Stimulated activated CD4-positive, alpha-beta T cell treated with anti-CD3 and anti-CD28 coated beads, Interleukin-4, amount 100 ng/mL, for 24 hours (primary cell): ENCODE data around the gene ADGRB3.
A peak's percentile ranks its signal among the peaks of the same experiment; 100 is the strongest.
"Not testable (repeated sequence)": the region's sequence is repeated elsewhere in the genome, so short reads cannot be mapped to it uniquely, and the experiment has no call there.

Experiments used
- DNase-seq: peaks from one replicate; pipeline ENCODE4 v3.0.0-alpha.2; 2020

Gene ADGRB3

DNA sequence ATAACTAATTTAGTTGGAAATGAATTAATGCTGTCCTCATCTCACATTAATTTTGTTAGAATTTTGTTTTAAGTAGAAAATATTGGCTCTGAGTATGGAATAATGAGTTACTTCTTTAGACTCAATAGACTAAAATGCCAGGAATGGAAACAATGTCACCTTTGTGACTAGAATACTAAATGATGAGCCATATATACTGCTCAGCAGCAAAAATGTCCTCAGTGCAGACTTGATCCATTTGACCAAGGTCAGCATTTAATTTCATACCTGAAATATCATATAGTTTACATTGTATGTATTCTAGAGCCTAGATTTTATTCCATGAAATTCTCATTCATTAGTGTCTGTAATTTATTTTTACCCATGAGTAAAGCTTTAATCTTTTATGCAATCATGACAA is 217.7 kb downstream of the ADGRB3 start:
- DNase-seq, result no peak

DNA sequence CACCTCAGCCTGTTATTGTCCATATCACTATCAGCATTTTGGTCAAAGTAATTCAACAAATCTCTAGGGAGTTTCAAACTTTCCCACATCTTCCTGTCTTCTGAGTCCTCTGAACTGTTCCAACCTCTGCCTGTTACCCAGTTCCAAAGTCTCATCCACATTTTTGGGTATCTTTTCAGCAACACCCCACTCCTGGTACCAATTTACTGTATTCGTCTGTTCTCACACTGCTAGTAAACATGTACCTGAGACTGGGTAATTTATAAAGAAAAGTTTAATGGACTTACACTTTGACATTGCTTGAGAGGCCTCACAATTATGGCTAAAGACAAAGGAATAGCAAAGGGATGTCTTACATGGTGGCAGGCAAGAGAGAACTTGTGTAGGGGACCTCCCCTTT is 224.2 kb downstream of the ADGRB3 start:
- DNase-seq, result no peak

DNA sequence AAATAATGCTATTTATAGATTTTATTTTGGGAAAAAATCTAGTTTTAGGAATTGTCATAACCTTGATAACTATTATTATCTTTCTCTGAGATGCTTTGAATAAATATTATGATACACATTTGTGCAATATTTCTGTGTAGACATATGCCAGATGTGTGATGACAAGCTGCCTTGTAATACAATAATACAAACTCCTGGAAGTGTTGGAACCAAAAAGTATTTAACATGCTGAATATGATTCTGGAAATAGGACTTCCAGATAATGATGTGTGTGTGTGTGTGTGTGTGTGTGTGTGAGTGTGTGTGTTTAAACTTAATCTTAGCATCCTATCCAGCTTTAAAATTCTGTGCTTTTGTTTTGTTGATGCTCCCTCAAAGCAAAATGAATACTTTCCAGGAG is 233.6 kb downstream of the ADGRB3 start:
- no peak for DNase-seq

DNA sequence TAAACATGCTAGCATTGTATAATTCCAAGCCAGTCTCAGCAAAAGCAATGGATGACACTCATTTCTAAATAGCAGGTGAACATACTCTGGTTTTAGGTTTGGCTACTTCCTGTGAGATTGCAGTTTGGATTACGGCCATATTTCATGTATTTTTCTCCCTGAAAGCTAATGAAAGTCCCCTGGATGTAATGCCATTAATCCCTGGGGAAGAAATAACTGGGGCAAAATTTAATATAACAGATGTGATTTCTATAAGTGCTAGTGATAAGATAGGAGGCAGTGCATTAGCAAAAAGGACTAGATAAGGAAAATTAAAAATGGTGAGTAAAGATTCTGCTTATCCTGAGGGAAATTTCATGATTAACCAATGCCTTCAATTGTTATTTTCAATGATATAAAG is 238.2 kb downstream of the ADGRB3 start:
- DNase-seq, result no peak

DNA sequence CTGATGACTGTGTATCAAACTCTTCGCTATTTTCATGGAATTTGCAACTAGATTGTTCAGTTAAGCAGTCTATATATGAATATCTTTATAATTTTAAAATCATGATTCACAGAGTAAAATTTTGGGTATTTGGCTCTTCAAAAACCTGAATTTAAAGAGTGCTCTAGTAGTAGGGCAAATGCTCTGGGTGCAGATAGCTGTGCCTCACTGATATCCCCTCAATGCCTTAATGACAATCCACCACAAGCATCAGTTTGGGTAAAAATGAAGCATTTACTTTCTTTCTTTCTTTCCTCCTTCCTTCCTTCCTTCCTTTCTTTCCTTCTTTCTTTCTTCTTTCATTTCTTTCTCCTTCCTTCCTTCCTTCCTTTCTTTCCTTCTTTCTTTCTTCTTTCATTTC is 239.7 kb downstream of the ADGRB3 start:
- DNase-seq, result no peak

DNA sequence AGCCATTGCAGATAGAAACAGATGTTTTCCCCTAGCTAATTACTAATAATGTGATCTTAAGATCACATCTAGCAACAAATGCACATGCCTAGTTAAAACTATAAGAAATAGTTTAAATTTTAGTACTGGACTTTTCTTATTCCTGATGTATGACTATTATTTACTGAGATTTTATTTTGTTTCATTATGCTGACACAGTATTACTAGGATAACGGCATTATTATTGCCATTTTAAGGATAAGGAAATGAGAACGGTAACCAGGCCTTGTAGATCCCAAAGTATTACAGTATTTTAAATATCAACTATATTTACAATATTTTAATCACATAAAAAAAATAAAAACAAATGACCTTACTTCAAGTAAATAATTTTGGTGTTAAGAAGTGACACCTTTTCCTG is 240.3 kb downstream of the ADGRB3 start:
- DNase-seq, result no peak

DNA sequence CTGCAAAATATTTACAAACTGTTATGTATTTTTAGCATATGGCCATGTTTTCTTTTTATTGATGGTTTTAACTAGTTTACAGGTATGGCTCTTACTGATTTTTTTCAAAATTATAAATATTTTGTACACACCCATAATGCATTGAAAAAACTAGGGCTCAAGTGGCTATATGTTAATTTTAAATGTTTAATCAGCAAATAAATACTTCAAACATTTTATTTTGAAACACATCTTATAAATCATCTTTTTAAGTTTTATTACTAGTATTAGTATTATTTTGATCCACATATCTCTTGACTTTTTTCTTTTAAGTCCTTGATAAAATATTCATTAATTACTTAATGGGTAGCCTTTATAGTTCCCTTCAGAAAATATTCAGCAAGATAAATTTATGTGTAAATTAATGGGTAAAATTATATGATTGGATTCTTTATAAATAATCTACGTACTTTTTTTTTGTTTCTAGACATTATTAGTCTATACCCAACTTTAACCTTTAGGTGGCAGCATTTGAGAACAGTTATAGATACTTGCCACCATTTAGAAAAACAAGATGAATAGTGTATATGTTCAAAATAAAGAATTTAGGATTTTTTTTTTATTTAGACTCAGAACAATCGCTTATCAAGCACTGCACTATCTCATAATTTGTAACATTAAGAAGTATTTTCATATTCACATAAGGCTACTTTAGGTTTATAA is 241.9 kb downstream of the ADGRB3 start:
- DNase-seq, result no peak

DNA sequence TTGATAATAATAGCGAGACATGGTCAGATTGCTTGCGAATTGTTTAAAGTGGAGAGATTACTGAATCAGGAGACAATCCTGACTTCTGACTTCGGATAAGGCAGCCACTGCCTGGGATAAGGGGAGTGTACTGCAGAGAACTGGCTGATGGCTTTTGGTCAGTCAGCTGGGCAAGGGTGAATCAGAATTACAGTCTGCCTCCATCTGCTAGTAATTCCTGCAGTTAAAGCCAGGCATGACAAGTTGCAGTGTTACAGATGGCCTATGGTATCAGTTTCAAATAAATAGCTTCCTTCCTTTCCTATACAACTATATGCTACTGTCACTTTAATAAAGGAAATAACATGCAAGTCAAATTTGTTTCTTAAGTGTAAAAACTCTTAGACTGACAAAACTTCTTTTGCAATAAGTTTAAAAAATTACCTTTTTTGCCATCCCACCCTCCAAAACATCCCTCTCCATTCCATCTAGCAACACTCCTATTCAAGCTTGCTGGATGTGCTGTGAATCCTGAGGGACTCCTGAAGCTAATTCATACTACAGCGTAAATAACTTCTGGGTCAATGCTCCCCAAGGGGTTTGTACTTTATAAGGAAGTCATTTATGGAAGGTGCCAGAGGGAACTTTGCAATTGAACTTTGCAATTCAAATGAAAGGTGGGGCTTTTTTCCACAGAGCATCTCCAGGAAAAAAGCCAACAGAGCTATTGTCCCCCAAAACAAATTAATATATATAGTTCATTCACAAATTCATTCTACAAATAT is 245.2 kb downstream of the ADGRB3 start:
- no peak for DNase-seq

DNA sequence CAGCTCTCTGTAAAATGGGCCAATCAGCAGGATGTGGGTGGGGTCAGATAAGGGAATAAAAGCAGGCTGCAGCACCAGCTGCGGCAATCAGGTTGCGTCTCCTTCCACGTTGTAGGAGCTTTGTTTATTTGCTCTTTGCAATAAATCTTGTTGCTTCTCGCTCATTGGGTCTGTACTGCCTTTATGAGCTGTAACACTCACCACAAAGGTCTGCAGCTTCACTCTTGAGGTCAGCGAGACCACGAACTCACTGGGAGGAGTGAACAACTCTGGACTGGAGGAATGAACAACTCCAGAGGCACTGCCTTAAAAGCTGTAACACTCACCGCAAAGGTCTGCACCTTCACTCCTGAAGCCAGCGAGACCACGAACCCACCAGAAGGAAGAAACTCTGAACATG is 248.2 kb downstream of the ADGRB3 start:
- DNase-seq, result not testable (repeated sequence)

DNA sequence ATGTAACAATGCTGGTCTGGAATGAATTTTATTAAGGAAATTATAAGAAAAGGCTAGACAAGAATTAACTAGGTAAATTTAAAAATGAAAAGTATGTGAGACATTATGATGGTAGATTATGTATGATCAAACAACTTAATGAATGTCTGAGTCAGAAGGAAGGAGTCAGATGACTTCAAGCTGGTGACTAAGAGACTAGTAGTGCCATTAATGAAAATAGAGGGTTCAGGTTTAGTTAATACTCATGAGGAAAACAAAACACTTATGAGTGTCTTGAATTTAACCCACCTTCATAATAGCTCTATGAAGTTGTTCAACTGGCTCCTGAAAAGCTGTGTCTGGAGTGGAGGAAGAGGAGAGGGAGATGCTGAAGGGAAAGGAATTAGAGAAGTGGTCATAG is 256.3 kb downstream of the ADGRB3 start:
- DNase-seq, result no peak

DNA sequence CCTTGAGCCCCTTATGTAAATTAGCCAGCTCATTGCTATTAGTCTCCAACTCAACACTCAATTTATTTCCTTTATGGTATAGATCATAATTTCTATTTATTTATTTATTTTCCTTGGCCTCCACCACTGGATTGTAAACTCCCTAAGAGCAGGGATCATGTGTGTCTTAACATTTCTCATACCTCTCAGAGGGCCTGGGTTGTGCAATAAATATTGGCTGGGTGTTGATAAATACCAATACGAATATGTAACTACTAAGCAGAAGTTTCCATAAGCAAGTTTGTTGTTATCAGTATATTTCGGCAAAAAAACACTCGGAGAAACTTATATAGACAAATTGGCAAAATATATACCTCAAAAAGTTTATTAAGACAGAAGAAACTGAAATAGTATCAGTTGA is 257.4 kb downstream of the ADGRB3 start:
- DNase-seq, result no peak

DNA sequence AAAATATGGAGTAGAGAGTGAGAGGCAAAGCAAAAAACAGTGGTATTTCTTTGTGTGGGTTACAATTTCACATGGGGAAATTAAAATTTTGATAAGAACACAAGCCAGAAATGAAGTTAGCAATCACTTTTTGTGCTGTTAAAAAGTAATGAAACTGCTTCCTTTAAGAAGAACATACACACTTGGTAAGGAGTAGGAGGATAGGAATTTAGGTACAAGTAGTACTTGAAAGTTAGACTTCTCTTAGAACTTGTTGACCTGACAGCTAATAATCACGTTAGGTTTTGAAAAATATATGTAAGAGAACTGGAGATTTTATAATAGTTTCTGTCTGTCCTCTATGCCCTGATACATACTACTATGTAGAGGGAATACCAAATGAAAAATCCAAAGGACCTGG is 260.8 kb downstream of the ADGRB3 start:
- no peak for DNase-seq

DNA sequence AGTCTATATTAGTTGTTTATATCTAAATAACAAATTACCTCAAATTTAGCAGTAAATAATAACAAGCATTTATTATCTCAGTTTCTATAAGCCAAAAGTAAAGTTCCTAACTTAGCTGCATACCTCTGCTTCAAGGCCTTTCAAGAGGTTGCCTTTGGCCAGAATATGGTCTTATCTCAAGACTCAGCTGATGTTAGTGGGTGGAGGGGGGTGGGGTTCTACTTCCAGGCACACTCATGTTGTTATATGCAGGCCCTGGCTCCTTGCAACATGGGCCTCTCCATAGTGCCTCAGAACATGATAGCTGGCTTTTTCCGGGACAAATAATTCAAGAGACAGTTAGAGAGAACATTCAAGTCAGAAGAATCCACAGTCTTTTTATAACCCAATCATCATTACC is 266.0 kb downstream of the ADGRB3 start:
- DNase-seq, result no peak

DNA sequence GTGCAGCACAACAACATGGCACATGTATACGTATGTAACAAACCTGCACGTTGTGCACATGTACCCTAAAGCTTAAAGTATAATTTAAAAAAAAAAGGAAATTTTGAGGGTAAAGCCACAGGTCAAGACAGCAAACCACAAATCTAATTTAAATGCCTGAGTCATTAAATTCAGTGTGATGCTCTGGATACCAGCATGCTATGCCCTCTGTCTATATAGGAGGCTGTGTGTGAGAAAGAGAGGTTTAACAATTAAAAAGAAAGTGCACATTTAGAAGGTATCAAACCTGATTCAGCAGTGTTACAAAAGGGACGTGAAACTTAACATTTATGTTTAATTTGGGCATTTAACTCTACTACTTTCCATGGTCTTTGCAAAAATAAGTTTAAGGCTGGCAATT is 276.3 kb downstream of the ADGRB3 start:
- no peak for DNase-seq

DNA sequence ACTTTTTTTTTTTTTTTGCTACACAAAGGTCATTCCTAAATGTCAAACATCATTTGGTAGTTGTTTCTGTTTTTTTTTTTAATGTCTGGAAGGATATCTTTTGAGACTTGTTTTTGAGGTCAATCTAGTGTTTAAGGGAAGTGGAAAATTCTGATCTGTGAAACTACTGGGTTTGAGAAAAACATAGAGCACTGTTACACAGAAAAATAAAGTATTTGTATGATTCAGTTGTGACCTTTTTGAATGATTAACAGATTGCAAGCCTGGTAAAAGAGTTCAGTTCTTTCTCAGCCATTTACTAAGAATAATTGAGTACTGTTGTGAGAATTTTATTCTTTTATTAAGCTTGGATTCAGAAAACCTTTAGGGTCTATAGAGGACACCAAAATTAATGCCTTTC is 276.7 kb downstream of the ADGRB3 start:
- DNase-seq, result no peak

DNA sequence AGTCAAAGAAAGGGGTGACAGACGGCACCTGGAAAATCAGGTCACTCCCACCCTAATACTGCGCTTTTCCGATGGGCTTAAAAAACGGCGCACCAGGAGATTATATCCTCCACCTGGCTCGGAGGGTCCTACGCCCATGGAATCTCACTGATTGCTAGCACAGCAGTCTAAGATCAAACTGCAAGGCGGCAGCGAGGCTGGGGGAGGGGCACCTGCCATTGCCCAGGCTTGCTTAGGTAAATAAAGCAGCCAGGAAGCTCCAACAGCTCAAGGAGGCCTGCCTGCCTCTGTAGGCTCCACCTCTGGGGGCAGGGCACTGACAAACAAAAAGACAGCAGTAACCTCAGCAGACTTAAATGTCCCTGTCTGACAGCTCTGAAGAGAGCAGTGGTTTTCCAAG is 277.7 kb downstream of the ADGRB3 start:
- DNase-seq, result not testable (repeated sequence)

DNA sequence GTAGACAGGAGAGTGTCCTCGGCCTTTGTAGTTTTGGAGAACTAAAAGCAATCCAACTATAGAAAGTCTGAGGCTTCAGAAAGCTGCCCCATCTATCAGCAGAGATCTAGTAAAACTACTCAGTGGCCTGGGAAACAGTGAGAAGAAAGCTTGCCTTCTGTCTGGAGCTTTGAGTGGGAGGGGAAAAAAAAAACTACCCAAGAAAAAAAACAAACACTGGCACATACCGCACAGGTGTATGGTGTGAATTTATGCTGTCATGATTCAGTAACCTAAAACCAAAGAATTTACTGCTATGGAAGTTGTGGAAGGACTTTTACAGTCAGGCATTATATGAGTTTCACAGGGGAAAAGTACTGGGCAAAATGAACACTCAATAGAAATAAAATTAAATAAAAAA is 280.5 kb downstream of the ADGRB3 start:
- no peak for DNase-seq

DNA sequence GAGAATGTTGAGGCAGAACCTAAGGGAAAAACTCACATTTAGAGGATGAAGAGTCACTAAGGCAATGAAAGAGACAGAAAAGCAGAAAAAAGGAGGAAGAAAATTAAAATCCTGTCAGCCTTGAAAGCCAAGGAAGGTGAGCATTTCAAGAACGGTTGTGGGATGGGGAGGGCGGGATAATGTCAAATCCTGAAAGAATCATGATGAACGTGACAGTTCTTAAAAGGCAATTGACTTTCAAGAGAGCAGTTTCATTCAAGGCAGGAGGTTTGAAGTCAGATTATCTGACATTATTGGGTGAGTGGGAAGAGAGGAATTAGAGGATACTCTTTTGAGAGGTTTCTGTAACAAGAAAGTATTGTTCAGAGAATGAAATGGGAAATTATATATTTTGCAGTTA is 284.5 kb downstream of the ADGRB3 start:
- DNase-seq, result no peak

DNA sequence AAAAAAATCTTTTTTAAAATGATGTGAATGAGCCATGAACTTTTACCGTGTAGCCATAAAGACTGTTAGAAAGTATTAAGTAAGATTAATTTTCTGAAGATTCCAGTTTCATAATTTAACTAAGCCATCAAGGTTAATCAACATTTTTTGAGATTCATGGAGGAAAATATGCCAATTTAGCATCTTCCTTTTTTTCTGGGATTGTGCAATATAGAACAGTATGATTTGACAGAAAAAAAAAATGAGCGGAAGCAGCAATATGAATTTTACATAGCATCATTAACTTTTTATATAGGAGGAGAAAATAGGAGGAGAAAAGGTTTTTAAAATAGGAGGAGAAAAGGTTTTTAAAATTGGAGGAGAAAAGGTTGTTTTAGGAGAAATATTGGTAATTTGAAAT is 306.3 kb downstream of the ADGRB3 start:
- no peak for DNase-seq

DNA sequence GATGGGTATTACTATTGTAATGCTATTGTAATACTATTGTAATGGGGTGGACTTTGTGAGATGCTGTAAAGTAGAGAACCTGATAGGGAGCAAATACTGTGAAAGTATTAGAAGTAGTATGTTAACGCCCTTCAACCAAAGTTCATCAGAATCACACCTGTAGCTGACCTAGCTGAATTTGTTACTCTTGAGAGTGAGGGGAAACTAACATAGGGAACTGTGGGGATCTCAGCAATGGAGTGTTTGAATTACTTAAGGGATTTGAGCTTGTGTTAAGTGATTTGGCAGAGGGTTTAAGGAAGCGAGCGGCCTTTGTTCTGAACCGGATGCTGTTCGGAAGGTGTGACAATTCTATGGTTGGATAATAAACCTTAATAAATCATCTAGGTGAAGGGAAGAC is 312.6 kb downstream of the ADGRB3 start:
- DNase-seq, result no peak

DNA sequence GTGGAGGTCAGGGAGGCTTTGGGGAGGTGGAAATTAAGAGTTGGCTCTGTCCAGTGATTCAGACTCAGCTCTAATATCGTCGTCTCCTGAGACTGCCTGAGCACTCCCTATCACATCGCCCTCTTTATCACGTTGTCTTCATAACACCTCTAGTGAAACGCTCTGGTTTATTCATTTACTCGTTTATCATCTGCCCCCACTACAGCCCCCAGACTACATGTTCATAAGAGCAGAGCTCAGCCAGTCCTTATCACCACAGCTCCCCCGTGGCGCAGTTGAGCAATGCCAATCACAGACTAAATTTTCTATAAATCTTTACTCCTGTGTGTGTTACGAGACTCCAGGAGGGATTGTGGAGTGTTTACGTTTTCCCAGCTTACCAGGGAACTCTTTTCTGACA is 316.2 kb downstream of the ADGRB3 start:
- DNase-seq, result no peak

DNA sequence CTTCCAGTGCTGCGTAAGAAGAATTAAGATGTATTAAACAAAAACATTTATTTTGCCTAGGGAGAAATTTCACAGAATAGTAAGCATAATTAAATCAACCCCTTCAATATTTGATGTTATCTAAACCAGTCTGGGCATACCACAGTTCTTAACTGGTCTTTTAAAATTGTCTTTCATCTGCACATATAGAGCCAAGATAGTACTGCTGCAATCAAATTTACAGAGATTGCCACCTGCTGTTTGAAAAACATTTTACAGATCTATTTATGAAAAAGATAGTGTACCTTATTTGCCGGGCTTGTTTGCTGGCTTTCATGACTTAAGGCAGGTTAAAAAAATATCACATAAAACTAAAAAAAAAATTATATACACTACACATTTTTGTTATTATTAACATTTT is 323.2 kb downstream of the ADGRB3 start:
- DNase-seq, result no peak

DNA sequence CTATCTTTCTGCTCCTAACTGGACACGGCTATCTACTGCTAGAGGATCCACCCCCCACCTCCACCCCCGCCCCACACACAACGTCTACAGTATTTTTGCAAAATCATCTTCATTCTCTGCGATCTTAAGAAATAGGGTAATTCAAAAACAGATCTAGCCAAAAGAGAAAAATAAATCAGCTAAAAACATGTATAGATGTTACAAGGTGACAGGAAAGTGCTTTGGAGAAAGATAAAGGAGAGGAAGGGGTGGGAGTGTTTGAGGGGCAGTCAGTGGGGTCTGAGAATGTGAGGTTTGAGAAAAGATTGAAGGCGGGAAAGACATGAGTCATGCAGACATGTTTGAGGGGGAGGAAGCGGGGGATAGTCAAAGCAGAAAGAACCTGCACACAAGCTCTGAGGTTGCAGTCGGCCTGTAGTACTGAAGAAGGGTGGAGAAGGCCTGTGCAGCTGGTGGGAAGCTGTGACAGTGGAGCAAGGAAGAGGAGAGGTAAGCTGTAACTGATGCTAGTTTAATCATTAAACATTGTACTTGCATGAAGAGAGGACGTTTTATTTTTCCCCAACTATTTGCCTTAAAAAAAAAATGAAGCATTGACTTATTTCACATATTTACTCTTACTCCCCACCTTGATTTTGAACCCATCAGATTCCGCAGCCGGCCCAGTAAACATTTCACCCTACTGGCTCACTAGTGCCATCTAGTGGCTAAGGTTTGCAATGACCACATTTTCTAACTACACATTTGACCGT is 332.6 kb downstream of the ADGRB3 start:
- DNase-seq, result peak; percentile 54

DNA sequence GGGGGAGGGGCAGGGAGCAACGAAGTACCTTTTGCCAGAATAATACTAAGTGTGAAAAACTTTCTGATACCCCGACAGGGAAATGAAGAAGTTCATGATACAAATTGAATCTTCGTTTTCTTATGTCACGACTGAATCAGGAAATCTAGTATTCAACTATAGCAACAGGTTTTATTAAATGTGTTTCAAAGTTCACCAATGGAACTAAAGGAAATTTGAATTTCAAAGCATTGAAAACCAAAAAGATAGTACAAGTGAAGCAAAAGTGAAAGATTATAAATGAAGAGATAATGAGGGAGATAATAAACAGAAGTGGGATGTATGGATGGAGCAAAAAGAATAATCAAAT is 333.2 kb downstream of the ADGRB3 start:
- no peak for DNase-seq
